IMR-90 (cell line): Measurements from ENCODE around the gene KCNG4. TPM values are rescaled to one million over a fixed set of nuclear protein-coding genes. Genes with fewer than 3 reads are reported as not detected.

ENCODE experiments used
- ATAC-seq: fragments of 200-7000 bp; cut with Tn5 transposase; 2 replicates; pipeline ENCODE4 v1.9.1; 2020; ENCODE audit warnings: low read depth, mild to moderate bottlenecking, moderate library complexity
- BruUV-seq: library from RNA; stranded (reverse); fragments of 400-500 nt; replicated peaks from 2 replicates; lab custom pipeline; 2021; lab: Mats Ljungman, UMichigan
- CTCF ChIA-PET: fragments of 300-600 bp; formaldehyde crosslinking; extraction: SDS; loops from one replicate; lab custom pipeline; 2021; ENCODE audit warnings: antibody characterized with exemption; lab: Yijun Ruan, JAX
- POLR2A ChIA-PET: fragments of 300-600 bp; sonication (Branson Sonifier 250); formaldehyde crosslinking; loops from one replicate; lab custom pipeline; 2022; ENCODE audit warnings: antibody characterized with exemption; ENCODE audit not compliant: unreplicated experiment; lab: Charles Lee
- DNase-seq: peaks from one replicate; pipeline ENCODE4 v3.0.0; 2013
- H2AFZ ChIP-seq: replicated peaks from 2 replicates; pipeline ENCODE3; 2013; ENCODE audit warnings: low read length, mild to moderate bottlenecking; ENCODE audit not compliant: poor library complexity
- H2AK5ac ChIP-seq: 2 replicates; pipeline ENCODE4 v1.6.1; 2013; ENCODE audit warnings: low read depth, low read length, inconsistent platforms
- H2AK9ac ChIP-seq: replicated peaks from 2 replicates; pipeline ENCODE3; 2013; ENCODE audit warnings: mild to moderate bottlenecking, low read depth, low read length, moderate library complexity; ENCODE audit not compliant: poor library complexity
- H2BK120ac ChIP-seq: 2 replicates; pipeline ENCODE4 v1.6.1; 2013; ENCODE audit warnings: low read depth, low read length, inconsistent platforms
- H2BK15ac ChIP-seq: 3 replicates; pipeline ENCODE4 v1.6.1; 2013; ENCODE audit warnings: low read depth, low read length, inconsistent platforms
- H2BK20ac ChIP-seq: 2 replicates; pipeline ENCODE4 v1.6.1; 2013; ENCODE audit warnings: low read depth, mild to moderate bottlenecking, inconsistent platforms, low read length, moderate library complexity
- H2BK5ac ChIP-seq: 2 replicates; pipeline ENCODE4 v1.6.1; 2013; ENCODE audit warnings: mild to moderate bottlenecking, low read depth, low read length, inconsistent platforms; ENCODE audit not compliant: poor library complexity, severe bottlenecking
- H3K14ac ChIP-seq: replicated peaks from 2 replicates; pipeline ENCODE4 v1.6.1; 2013; ENCODE audit warnings: low read depth, low read length, inconsistent platforms
- H3K18ac ChIP-seq: 2 replicates; pipeline ENCODE4 v1.6.1; 2013; ENCODE audit warnings: low read depth, low read length, control low read depth
- H3K23ac ChIP-seq: 2 replicates; pipeline ENCODE4 v1.6.1; 2013; ENCODE audit warnings: low read depth, low read length, inconsistent platforms
- H3K27ac ChIP-seq: 2 replicates; pipeline ENCODE4 v1.5.1; 2013; ENCODE audit warnings: mild to moderate bottlenecking, control low read depth, low read length; ENCODE audit not compliant: insufficient read depth
- H3K27me3 ChIP-seq: 2 replicates; pipeline ENCODE4 v1.6.1; 2013; ENCODE audit warnings: low read length; ENCODE audit not compliant: control insufficient read depth, insufficient read depth
- H3K36me3 ChIP-seq: 2 replicates; pipeline ENCODE4 v1.6.1; 2013; ENCODE audit warnings: low read length, mixed read lengths; ENCODE audit not compliant: control insufficient read depth, insufficient read depth
- H3K4ac ChIP-seq: 2 replicates; pipeline ENCODE4 v1.6.1; 2013; ENCODE audit warnings: low read depth, low read length, inconsistent platforms
- H3K4me1 ChIP-seq: 2 replicates; pipeline ENCODE4 v1.6.1; 2013; ENCODE audit warnings: low read length, mixed read lengths; ENCODE audit not compliant: control insufficient read depth, insufficient read depth
- H3K4me2 ChIP-seq: 2 replicates; pipeline ENCODE4 v1.6.1; 2013; ENCODE audit warnings: low read depth, mild to moderate bottlenecking, control low read depth, low read length, moderate library complexity
- H3K4me3 ChIP-seq: 2 replicates; pipeline ENCODE4 v1.5.1; 2013; ENCODE audit warnings: low read depth, mild to moderate bottlenecking, control low read depth, low read length, moderate library complexity; ENCODE audit not compliant: insufficient read depth
- H3K56ac ChIP-seq: 2 replicates; pipeline ENCODE4 v1.6.1; 2013; ENCODE audit warnings: low read length, inconsistent platforms; ENCODE audit not compliant: insufficient read depth; ENCODE audit errors: extremely low read depth
- H3K79me1 ChIP-seq, 2 experiments: 2 replicates each; pipeline ENCODE4 v1.6.1; 2013; ENCODE audit warnings: low read length in 2 of 2, inconsistent platforms in 1 of 2, low read depth in 1 of 2
- H3K9ac ChIP-seq: 2 replicates; pipeline ENCODE4 v1.6.1; 2013; ENCODE audit warnings: low read depth, low read length, control low read depth
- H3K9me1 ChIP-seq: 2 replicates; pipeline ENCODE4 v1.6.1; 2013; ENCODE audit warnings: low read length, inconsistent platforms; ENCODE audit not compliant: insufficient read depth
- H3K9me3 ChIP-seq: 2 replicates; pipeline ENCODE4 v1.6.1; 2013; ENCODE audit warnings: low read length; ENCODE audit not compliant: control insufficient read depth, insufficient read depth
- H4K20me1 ChIP-seq: 2 replicates; pipeline ENCODE4 v1.6.1; 2013; ENCODE audit warnings: low read length, inconsistent platforms; ENCODE audit not compliant: insufficient read depth
- H4K5ac ChIP-seq: 2 replicates; pipeline ENCODE4 v1.6.1; 2013; ENCODE audit warnings: mild to moderate bottlenecking, low read depth, low read length, control low read depth
- H4K8ac ChIP-seq, 2 experiments: 2 replicates each; pipeline ENCODE4 v1.6.1; 2013; ENCODE audit warnings: low read depth in 2 of 2, low read length in 2 of 2, control low read depth in 1 of 2, inconsistent platforms in 1 of 2
- H4K91ac ChIP-seq: 2 replicates; pipeline ENCODE4 v1.6.1; 2013; ENCODE audit warnings: low read depth, low read length, inconsistent platforms; ENCODE audit not compliant: insufficient read depth
- BHLHE40 ChIP-seq: fragments of 150-350 bp; IDR thresholded peaks from 2 replicates; pipeline ENCODE4 v1.6.1; 2016; ENCODE audit warnings: mild to moderate bottlenecking, low read depth, low read length
- CEBPB ChIP-seq: IDR thresholded peaks from 2 replicates; pipeline ENCODE4 v1.6.1; 2012; ENCODE audit warnings: low read depth, low read length, improper control_type of control experiment
- CHD1 ChIP-seq: IDR thresholded peaks from 2 replicates; pipeline ENCODE4 v1.6.1; 2012; ENCODE audit warnings: low read depth, low read length, improper control_type of control experiment
- FOS ChIP-seq: fragments of 150-350 bp; IDR thresholded peaks from 2 replicates; pipeline ENCODE4 v1.6.1; 2016; ENCODE audit warnings: low read depth, low read length
- MAZ ChIP-seq: IDR thresholded peaks from 2 replicates; pipeline ENCODE4 v1.6.1; 2012; ENCODE audit warnings: low read depth, mild to moderate bottlenecking, low read length, improper control_type of control experiment, moderate library complexity, borderline replicate concordance
- POLR2A ChIP-seq: IDR thresholded peaks from 2 replicates; pipeline ENCODE4 v1.6.1; 2012; ENCODE audit warnings: mild to moderate bottlenecking, low read depth, low read length
- RAD21 ChIP-seq: IDR thresholded peaks from 2 replicates; pipeline ENCODE4 v1.6.1; 2012; ENCODE audit warnings: low read length, improper control_type of control experiment
- RCOR1 ChIP-seq: IDR thresholded peaks from 2 replicates; pipeline ENCODE4 v1.6.1; 2012; ENCODE audit warnings: mild to moderate bottlenecking, low read length, improper control_type of control experiment; ENCODE audit not compliant: insufficient replicate concordance
- RFX5 ChIP-seq: IDR thresholded peaks from 2 replicates; pipeline ENCODE4 v1.8.0; 2012; ENCODE audit warnings: low read depth, mild to moderate bottlenecking, low read length, moderate library complexity
- WGBS, 2 experiments: methylation state at CpG; one replicate each; pipeline versions ENCODE4 v1.1.5 to v1.1.7; 2013; ENCODE audit warnings: missing lambda C conversion rate in 2 of 2; ENCODE audit not compliant: insufficient read length in 1 of 2; ENCODE audit errors: extremely low coverage in 2 of 2; 5-methylcytosine and 5-hydroxymethylcytosine counted together
- dilution Hi-C: fragments of 300-500 bp; cut with HindIII; formaldehyde crosslinking; loops from one replicate; pipeline ENCODE4 v1.14.3; 2018; ENCODE audit warnings: low sequenced_read_pairs; ENCODE audit not compliant: unreplicated experiment
- in situ Hi-C: fragments of 300-500 bp; cut with MboI; formaldehyde crosslinking; loops from 3 replicates; pipeline ENCODE4 v1.14.3; 2019; ENCODE audit warnings: low sequenced_read_pairs, inconsistent platforms, mixed read lengths
- intact Hi-C: fragments of 100-400 bp; cut with micrococcal nuclease; formaldehyde crosslinking; loops from 2 replicates; pipeline ENCODE4 v1.10.0; 2022
- polyA plus RNA-seq, 3 experiments: library from polyadenylated mRNA; depleted of rRNA; stranded (reverse); fragments of >200 nt; gene quantifications; 2 replicates each; pipeline ENCODE4 v1.2.3, GENCODE V29; 2012; ENCODE audit warnings: low replicate concordance in 1 of 3
- total RNA-seq: library from RNA; depleted of rRNA; stranded (reverse); fragments of >200 nt; gene quantifications from 2 replicates; pipeline ENCODE4 v1.2.3, GENCODE V29; 2012
- TF ChIP-seq, protein P1 (sequence below): conservative IDR thresholded peaks from 2 replicates; pipeline ENCODE4 v1.5.1; 2012; ENCODE audit warnings: mild to moderate bottlenecking, low read depth, low read length, improper control_type of control experiment
- TF ChIP-seq, protein P2 (sequence below): fragments of 150-350 bp; IDR thresholded peaks from 2 replicates; pipeline ENCODE4 v1.6.1; 2016; ENCODE audit warnings: low read depth, mild to moderate bottlenecking, low read length, moderate library complexity, borderline replicate concordance
- TF ChIP-seq, protein P3 (sequence below): fragments of 150-350 bp; IDR thresholded peaks from 2 replicates; pipeline ENCODE4 v1.6.1; 2017; ENCODE audit warnings: mild to moderate bottlenecking, antibody characterized with exemption, low read length, low read depth

KCNG4 gene
- total and polyA plus RNA-seq, 2 of the 4 experiments (the other 2 are of a cell fraction), result not detected

DNA sequence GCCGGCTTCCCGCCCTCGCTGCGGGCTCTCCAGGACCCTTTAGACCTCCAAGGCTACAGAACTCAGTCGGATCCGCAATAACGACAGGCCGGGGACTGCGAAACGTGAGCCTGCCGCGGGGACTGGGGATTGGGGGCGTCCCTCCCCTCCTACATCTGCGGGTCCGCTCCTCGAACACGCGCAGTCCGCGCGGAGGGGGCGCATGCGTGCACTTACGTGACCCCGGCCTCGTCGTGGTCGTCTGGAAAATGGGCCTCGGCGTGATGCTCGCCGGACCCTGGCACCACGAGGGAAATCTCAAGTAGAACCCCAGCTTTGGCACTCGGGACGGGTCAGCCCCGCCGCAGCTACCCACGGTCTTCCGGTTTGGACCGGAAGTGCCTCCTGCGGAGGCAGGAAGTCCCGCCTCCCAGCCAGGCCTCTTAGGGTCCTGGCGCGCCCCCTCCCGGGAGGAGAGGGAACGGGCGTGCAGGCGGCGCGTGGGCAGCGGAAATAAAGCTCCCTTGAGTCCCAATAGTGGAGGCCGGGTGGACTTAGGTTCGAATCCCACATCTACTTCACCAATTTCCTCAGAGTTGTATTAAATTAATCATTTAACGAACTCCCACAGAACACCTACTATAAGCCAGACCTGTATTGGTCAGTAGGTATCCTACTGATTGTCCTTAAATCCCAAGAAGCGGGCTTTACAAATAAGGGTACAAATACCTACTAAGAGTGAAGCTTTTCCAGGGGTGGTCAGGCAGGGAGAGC is 53.0 kb downstream of the KCNG4 start, which contains the start of gene TAF1C (continued):
- 0 out of 2 replicates have a peak, but pooled peaks have one; percentile 39 for TF ChIP-seq BHLHE40
- peak; percentile 83 for TF ChIP-seq RAD21
- TF ChIP-seq RFX5, result no peak

DNA sequence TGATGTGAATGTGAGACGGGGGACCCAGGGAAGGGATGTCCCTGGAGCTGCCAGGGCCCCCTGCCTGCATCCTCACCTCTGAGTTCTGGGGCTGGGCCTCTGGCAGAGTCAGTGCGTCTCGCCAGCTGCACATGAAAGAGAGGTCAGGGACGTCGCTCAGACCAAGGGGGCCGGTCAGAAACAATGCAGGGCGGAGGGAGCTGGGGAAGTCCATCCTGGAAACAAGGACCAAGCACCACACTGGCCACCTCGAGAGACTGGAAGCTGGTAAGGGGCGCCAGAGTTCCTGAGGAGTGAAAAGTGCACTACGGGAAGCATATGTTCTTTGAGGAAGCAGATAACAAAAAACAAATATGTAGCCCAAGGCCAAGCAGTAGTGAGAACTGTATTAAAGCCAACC is 55.0 kb downstream of the KCNG4 start:
- Histone ChIP-seq H3K36me3 (peaks cover 43% of the 10 kb centered on the region), H4K8ac (no peak overlapping the region), H2BK120ac (no peak overlapping the region), H2BK5ac (no peak overlapping the region), H2AK5ac (no peak overlapping the region), H3K27me3 (no peaks in the 10 kb centered on the region; the same call in 1 of the 2 replicates), H2BK15ac (no peak overlapping the region), H3K56ac (no peak overlapping the region), H3K23ac (no peak overlapping the region), H3K9ac (no peak overlapping the region), H3K14ac (no peak overlapping the region), H3K79me1 (peaks cover 16 to 48% of the 10 kb centered on the region in 2 experiments), H3K9me1 (peaks cover 6% of the 10 kb centered on the region; the same call in 1 of the 2 replicates), H2BK20ac (no peak overlapping the region), H2AFZ (no peak overlapping the region), H3K4me3 (no peak overlapping the region), H3K4me2 (no peak overlapping the region), H4K91ac (no peak overlapping the region), H2AK9ac (peak overlapping the region; percentile 13), H4K20me1 (0 out of 2 replicates have a peak, but pooled peaks cover 9% of the 10 kb centered on the region), H3K4me1 (peaks cover 3% of the 10 kb centered on the region), H3K4ac (no peak overlapping the region), H3K9me3 (no peaks in the 10 kb centered on the region), H3K27ac (no peak overlapping the region), H4K5ac (no peak overlapping the region), H3K18ac (no peak overlapping the region)
- WGBS, 2 experiments, result 85% methylated on average over 5 of the region's 10 CpGs; no CpG with 5 or more reads in 1 of the 2 experiments
- intact Hi-C loops, result no loop called here
- no TSS peak for BruUV-seq
- POLR2A ChIA-PET, result interaction anchor here (0.5 kb wide), 1 partner anchor 59 kb away, joined by 3 read pairs; no protein-coding TSS in a partner anchor
- dilution Hi-C loops, result no loop called here
- in situ Hi-C loops, result no loop called here
- CTCF ChIA-PET, result no interaction called here
- ATAC-seq, result no peak
- DNase-seq, result no peak
- no peak for TF ChIP-seq POLR2A
- TF ChIP-seq, protein P1, sequence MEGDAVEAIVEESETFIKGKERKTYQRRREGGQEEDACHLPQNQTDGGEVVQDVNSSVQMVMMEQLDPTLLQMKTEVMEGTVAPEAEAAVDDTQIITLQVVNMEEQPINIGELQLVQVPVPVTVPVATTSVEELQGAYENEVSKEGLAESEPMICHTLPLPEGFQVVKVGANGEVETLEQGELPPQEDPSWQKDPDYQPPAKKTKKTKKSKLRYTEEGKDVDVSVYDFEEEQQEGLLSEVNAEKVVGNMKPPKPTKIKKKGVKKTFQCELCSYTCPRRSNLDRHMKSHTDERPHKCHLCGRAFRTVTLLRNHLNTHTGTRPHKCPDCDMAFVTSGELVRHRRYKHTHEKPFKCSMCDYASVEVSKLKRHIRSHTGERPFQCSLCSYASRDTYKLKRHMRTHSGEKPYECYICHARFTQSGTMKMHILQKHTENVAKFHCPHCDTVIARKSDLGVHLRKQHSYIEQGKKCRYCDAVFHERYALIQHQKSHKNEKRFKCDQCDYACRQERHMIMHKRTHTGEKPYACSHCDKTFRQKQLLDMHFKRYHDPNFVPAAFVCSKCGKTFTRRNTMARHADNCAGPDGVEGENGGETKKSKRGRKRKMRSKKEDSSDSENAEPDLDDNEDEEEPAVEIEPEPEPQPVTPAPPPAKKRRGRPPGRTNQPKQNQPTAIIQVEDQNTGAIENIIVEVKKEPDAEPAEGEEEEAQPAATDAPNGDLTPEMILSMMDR, result no peak
- TF ChIP-seq, protein P2, sequence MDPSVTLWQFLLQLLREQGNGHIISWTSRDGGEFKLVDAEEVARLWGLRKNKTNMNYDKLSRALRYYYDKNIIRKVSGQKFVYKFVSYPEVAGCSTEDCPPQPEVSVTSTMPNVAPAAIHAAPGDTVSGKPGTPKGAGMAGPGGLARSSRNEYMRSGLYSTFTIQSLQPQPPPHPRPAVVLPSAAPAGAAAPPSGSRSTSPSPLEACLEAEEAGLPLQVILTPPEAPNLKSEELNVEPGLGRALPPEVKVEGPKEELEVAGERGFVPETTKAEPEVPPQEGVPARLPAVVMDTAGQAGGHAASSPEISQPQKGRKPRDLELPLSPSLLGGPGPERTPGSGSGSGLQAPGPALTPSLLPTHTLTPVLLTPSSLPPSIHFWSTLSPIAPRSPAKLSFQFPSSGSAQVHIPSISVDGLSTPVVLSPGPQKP, result no peak
- no peak for TF ChIP-seq CHD1
- no peak for TF ChIP-seq BHLHE40
- TF ChIP-seq MAZ, result no peak
- no peak for TF ChIP-seq CEBPB
- no peak for TF ChIP-seq FOS
- TF ChIP-seq RFX5, result no peak
- TF ChIP-seq, protein P3, sequence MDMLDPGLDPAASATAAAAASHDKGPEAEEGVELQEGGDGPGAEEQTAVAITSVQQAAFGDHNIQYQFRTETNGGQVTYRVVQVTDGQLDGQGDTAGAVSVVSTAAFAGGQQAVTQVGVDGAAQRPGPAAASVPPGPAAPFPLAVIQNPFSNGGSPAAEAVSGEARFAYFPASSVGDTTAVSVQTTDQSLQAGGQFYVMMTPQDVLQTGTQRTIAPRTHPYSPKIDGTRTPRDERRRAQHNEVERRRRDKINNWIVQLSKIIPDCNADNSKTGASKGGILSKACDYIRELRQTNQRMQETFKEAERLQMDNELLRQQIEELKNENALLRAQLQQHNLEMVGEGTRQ, result no peak
- TF ChIP-seq RCOR1, result no peak
